HepG2 (cell line): ENCODE data around the gene MRS2. TPM values are rescaled to one million over a fixed set of nuclear protein-coding genes. Genes with fewer than 3 reads are reported as not detected.

Source experiments
- CAMTA2 ChIP-seq: sonication (generic); formaldehyde crosslinking; IDR thresholded peaks from 2 replicates; pipeline ENCODE4 v1.4.0; 2020; ENCODE audit warnings: mild to moderate bottlenecking, missing genetic modification reagents, borderline replicate concordance
- CREM ChIP-seq, 2 experiments: sonication (generic) in 1 of 2; formaldehyde crosslinking in 1 of 2; IDR thresholded peaks; 2 replicates each; pipeline versions ENCODE4 v1.4.0 to v1.6.1; 2016 to 2020; ENCODE audit warnings: antibody characterized with exemption in 1 of 2, mild to moderate bottlenecking in 1 of 2, missing genetic modification reagents in 1 of 2
- HOXA9 ChIP-seq: sonication (generic); formaldehyde crosslinking; IDR thresholded peaks from 2 replicates; pipeline ENCODE4 v1.8.1; 2022; ENCODE audit warnings: missing genetic modification reagents, mild to moderate bottlenecking, moderate library complexity, borderline replicate concordance
- RNF2 ChIP-seq: fragments of 450-650 bp; conservative IDR thresholded peaks from 2 replicates; pipeline ENCODE4 v1.6.1; 2016; ENCODE audit warnings: low read depth
- SPEN ChIP-seq: sonication (generic); formaldehyde crosslinking; IDR thresholded peaks from 2 replicates; pipeline ENCODE4 v1.5.1; 2020; ENCODE audit warnings: low read depth, mild to moderate bottlenecking, missing genetic modification reagents
- ZNF354B ChIP-seq: sonication (generic); formaldehyde crosslinking; IDR thresholded peaks from 2 replicates; pipeline ENCODE4 v1.8.0; 2022; ENCODE audit warnings: mild to moderate bottlenecking, missing genetic modification reagents
- ZNF44 ChIP-seq: sonication (generic); formaldehyde crosslinking; IDR thresholded peaks from 2 replicates; pipeline ENCODE4 v1.5.1; 2020; ENCODE audit warnings: mild to moderate bottlenecking, missing genetic modification reagents
- polyA plus RNA-seq, 8 experiments: library from polyadenylated mRNA; depleted of rRNA in 3 of 8; stranded (reverse) in 7 of 8; unstranded in 1 of 8; fragments of >200 nt; fragmentation: Illumina TruSeq in 4 of 8; extraction: Trizol in 4 of 8; gene quantifications; 2 replicates each; pipeline versions ENCODE4 v1.2.1 to v1.2.3, GENCODE V29; 2011 to 2016; ENCODE audit warnings: low read depth in 4 of 8, missing spikeins in 1 of 8, mixed read lengths in 1 of 8; ENCODE audit not compliant: insufficient read depth in 1 of 8
- total RNA-seq, 5 experiments: library from RNA; depleted of rRNA; stranded (reverse); fragments of >200 nt; fragmentation: Illumina TruSeq; extraction: Trizol; gene quantifications; 2 replicates each; pipeline ENCODE4 v1.2.3, GENCODE V29; 2016; ENCODE audit warnings: low read depth in 1 of 5
- TF ChIP-seq, protein P1 (sequence below): sonication (generic); formaldehyde crosslinking; conservative IDR thresholded peaks from 2 replicates; pipeline ENCODE4 v1.5.0; 2020; ENCODE audit warnings: missing genetic modification reagents
- TF ChIP-seq, protein P2 (sequence below): sonication (generic); formaldehyde crosslinking; IDR thresholded peaks from 2 replicates; pipeline ENCODE4 v1.5.0; 2020; ENCODE audit warnings: mild to moderate bottlenecking, missing genetic modification reagents
- TF ChIP-seq, protein P3 (sequence below): sonication (generic); formaldehyde crosslinking; IDR thresholded peaks from 2 replicates; pipeline ENCODE4; 2020; ENCODE audit warnings: missing genetic modification reagents, mild to moderate bottlenecking, borderline replicate concordance
- TF ChIP-seq, protein P4 (sequence below): sonication (generic); formaldehyde crosslinking; conservative IDR thresholded peaks from 2 replicates; pipeline ENCODE4 v1.4.0; 2020; ENCODE audit warnings: missing genetic modification reagents
- TF ChIP-seq, protein P5 (sequence below): sonication (generic); formaldehyde crosslinking; IDR thresholded peaks from 2 replicates; pipeline ENCODE4 v1.4.0; 2020; ENCODE audit warnings: missing genetic modification reagents
- TF ChIP-seq, protein P6 (sequence below): IDR thresholded peaks from 2 replicates; pipeline ENCODE4 v1.6.1; 2016

The MRS2 gene
- total and polyA plus RNA-seq, 2 of the 13 experiments (the other 11 are each of a cell fraction or from before 2014, with no cell fraction given): 31.1 to 83.8 TPM

DNA sequence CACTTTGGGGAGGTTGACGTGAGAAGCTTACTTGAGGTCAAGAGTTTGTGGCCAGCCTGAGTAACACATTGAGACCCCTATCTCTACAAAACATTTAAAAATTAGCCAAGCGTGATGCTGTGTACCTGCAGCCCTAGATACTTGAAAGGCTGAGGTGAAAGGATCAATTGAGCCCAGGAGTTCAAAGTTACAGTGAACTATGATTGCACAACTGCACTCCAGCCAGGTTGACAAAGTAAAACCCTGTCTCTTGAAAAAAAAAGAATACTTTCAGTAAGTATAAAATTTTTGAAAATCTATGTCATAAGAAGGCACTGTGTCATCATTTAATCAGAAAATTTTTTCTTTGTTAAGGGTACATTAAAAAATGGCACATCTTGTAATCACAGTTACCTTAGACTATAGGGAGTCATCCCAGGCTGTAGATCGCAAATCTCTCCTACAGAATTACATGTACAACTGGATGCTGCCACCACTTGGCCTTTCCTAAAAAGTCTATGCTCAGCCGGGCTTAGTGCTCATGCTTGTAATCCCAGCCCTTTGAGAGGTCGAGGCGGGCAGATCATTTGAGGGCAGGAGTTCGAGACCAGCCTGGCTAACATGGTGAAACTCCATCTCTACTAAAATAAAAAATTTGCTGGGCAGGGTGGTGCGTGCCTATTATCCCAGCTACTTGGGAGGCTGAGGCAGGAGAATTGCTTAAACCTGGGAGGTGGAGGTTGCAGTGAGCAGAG is 17.0 kb upstream of the MRS2 start (continued):
- TF ChIP-seq, protein P1, sequence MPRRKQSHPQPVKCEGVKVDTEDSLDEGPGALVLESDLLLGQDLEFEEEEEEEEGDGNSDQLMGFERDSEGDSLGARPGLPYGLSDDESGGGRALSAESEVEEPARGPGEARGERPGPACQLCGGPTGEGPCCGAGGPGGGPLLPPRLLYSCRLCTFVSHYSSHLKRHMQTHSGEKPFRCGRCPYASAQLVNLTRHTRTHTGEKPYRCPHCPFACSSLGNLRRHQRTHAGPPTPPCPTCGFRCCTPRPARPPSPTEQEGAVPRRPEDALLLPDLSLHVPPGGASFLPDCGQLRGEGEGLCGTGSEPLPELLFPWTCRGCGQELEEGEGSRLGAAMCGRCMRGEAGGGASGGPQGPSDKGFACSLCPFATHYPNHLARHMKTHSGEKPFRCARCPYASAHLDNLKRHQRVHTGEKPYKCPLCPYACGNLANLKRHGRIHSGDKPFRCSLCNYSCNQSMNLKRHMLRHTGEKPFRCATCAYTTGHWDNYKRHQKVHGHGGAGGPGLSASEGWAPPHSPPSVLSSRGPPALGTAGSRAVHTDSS (CRISPR knock-in tag): no peak
- no peak for TF ChIP-seq ZNF44
- TF ChIP-seq CREM (IDR thresholded peaks at IDR 0.05): peak; percentile 95
- no peak for TF ChIP-seq CREM (CRISPR knock-in tag; IDR thresholded peaks at IDR 0.05)
- TF ChIP-seq, protein P2, sequence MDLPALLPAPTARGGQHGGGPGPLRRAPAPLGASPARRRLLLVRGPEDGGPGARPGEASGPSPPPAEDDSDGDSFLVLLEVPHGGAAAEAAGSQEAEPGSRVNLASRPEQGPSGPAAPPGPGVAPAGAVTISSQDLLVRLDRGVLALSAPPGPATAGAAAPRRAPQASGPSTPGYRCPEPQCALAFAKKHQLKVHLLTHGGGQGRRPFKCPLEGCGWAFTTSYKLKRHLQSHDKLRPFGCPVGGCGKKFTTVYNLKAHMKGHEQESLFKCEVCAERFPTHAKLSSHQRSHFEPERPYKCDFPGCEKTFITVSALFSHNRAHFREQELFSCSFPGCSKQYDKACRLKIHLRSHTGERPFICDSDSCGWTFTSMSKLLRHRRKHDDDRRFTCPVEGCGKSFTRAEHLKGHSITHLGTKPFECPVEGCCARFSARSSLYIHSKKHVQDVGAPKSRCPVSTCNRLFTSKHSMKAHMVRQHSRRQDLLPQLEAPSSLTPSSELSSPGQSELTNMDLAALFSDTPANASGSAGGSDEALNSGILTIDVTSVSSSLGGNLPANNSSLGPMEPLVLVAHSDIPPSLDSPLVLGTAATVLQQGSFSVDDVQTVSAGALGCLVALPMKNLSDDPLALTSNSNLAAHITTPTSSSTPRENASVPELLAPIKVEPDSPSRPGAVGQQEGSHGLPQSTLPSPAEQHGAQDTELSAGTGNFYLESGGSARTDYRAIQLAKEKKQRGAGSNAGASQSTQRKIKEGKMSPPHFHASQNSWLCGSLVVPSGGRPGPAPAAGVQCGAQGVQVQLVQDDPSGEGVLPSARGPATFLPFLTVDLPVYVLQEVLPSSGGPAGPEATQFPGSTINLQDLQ (CRISPR knock-in tag): no peak
- TF ChIP-seq SPEN (CRISPR knock-in tag): peak; percentile 51; the same call in 1 of the 2 replicates
- TF ChIP-seq, protein P3, sequence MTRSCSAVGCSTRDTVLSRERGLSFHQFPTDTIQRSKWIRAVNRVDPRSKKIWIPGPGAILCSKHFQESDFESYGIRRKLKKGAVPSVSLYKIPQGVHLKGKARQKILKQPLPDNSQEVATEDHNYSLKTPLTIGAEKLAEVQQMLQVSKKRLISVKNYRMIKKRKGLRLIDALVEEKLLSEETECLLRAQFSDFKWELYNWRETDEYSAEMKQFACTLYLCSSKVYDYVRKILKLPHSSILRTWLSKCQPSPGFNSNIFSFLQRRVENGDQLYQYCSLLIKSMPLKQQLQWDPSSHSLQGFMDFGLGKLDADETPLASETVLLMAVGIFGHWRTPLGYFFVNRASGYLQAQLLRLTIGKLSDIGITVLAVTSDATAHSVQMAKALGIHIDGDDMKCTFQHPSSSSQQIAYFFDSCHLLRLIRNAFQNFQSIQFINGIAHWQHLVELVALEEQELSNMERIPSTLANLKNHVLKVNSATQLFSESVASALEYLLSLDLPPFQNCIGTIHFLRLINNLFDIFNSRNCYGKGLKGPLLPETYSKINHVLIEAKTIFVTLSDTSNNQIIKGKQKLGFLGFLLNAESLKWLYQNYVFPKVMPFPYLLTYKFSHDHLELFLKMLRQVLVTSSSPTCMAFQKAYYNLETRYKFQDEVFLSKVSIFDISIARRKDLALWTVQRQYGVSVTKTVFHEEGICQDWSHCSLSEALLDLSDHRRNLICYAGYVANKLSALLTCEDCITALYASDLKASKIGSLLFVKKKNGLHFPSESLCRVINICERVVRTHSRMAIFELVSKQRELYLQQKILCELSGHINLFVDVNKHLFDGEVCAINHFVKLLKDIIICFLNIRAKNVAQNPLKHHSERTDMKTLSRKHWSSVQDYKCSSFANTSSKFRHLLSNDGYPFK: 0 out of 2 replicates have a peak, but pooled peaks have one; percentile 43
- TF ChIP-seq CAMTA2: no peak
- TF ChIP-seq HOXA9 (CRISPR knock-in tag): no peak
- TF ChIP-seq, protein P4, sequence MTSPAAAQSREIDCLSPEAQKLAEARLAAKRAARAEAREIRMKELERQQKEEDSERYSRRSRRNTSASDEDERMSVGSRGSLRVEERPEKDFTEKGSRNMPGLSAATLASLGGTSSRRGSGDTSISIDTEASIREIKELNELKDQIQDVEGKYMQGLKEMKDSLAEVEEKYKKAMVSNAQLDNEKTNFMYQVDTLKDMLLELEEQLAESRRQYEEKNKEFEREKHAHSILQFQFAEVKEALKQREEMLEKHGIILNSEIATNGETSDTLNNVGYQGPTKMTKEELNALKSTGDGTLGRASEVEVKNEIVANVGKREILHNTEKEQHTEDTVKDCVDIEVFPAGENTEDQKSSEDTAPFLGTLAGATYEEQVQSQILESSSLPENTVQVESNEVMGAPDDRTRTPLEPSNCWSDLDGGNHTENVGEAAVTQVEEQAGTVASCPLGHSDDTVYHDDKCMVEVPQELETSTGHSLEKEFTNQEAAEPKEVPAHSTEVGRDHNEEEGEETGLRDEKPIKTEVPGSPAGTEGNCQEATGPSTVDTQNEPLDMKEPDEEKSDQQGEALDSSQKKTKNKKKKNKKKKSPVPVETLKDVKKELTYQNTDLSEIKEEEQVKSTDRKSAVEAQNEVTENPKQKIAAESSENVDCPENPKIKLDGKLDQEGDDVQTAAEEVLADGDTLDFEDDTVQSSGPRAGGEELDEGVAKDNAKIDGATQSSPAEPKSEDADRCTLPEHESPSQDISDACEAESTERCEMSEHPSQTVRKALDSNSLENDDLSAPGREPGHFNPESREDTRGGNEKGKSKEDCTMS: no peak
- TF ChIP-seq, protein P5, sequence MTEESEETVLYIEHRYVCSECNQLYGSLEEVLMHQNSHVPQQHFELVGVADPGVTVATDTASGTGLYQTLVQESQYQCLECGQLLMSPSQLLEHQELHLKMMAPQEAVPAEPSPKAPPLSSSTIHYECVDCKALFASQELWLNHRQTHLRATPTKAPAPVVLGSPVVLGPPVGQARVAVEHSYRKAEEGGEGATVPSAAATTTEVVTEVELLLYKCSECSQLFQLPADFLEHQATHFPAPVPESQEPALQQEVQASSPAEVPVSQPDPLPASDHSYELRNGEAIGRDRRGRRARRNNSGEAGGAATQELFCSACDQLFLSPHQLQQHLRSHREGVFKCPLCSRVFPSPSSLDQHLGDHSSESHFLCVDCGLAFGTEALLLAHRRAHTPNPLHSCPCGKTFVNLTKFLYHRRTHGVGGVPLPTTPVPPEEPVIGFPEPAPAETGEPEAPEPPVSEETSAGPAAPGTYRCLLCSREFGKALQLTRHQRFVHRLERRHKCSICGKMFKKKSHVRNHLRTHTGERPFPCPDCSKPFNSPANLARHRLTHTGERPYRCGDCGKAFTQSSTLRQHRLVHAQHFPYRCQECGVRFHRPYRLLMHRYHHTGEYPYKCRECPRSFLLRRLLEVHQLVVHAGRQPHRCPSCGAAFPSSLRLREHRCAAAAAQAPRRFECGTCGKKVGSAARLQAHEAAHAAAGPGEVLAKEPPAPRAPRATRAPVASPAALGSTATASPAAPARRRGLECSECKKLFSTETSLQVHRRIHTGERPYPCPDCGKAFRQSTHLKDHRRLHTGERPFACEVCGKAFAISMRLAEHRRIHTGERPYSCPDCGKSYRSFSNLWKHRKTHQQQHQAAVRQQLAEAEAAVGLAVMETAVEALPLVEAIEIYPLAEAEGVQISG (CRISPR knock-in tag): peak; percentile 48; the same call in 1 of the 2 replicates
- no peak for TF ChIP-seq RNF2
- TF ChIP-seq, protein P6, sequence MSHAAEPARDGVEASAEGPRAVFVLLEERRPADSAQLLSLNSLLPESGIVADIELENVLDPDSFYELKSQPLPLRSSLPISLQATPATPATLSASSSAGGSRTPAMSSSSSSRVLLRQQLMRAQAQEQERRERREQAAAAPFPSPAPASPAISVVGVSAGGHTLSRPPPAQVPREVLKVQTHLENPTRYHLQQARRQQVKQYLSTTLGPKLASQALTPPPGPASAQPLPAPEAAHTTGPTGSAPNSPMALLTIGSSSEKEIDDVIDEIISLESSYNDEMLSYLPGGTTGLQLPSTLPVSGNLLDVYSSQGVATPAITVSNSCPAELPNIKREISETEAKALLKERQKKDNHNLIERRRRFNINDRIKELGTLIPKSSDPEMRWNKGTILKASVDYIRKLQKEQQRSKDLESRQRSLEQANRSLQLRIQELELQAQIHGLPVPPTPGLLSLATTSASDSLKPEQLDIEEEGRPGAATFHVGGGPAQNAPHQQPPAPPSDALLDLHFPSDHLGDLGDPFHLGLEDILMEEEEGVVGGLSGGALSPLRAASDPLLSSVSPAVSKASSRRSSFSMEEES (CRISPR knock-in tag): peak; percentile 76
- TF ChIP-seq ZNF354B: no peak; the same call in 1 of the 2 replicates
